Karpas-422 (cell line): ENCODE measurements around the gene CNOT3. TPM values are rescaled to one million over a fixed set of nuclear protein-coding genes. Genes with fewer than 3 reads are reported as not detected.
"Not testable (repeated sequence)": the region's sequence is repeated elsewhere in the genome, so short reads cannot be mapped to it uniquely, and the experiment has no call there.

ENCODE experiments used
- DNase-seq: peaks from one replicate; pipeline ENCODE4 v3.0.0-alpha.2; 2015
- H2AFZ ChIP-seq: fragments of 200-600 bp; sonication (generic); 2 replicates; pipeline ENCODE4 v1.6.1; 2014; ENCODE audit warnings: antibody characterized with exemption, low read length, mixed read lengths
- H3K27ac ChIP-seq: fragments of 200-600 bp; sonication (generic); 2 replicates; pipeline ENCODE4 v1.5.1; 2014; ENCODE audit warnings: mild to moderate bottlenecking, low read length, moderate library complexity
- H3K27me3 ChIP-seq: fragments of 200-600 bp; sonication (generic); 2 replicates; pipeline ENCODE4 v1.6.1; 2014; ENCODE audit warnings: low read length, mixed read lengths
- H3K36me3 ChIP-seq: fragments of 200-600 bp; sonication (generic); 2 replicates; pipeline ENCODE4 v1.6.1; 2014; ENCODE audit warnings: low read length, mixed read lengths; ENCODE audit not compliant: insufficient read depth
- H3K4me1 ChIP-seq: fragments of 200-600 bp; sonication (generic); 2 replicates; pipeline ENCODE4 v1.6.1; 2014; ENCODE audit warnings: mild to moderate bottlenecking, low read length, mixed read lengths
- H3K4me2 ChIP-seq: fragments of 200-600 bp; sonication (generic); 2 replicates; pipeline ENCODE4 v1.6.1; 2014; ENCODE audit warnings: low read length, low read depth, mild to moderate bottlenecking; ENCODE audit not compliant: poor library complexity, severe bottlenecking
- H3K4me3 ChIP-seq: fragments of 200-600 bp; sonication (generic); 2 replicates; pipeline ENCODE4 v1.5.1; 2014; ENCODE audit warnings: mild to moderate bottlenecking, antibody characterized with exemption, low read length, mixed read lengths
- H3K79me2 ChIP-seq: fragments of 200-600 bp; sonication (generic); 2 replicates; pipeline ENCODE4 v1.6.1; 2014; ENCODE audit warnings: mild to moderate bottlenecking, low read length, mixed read lengths
- H3K9ac ChIP-seq: fragments of 200-600 bp; sonication (generic); 2 replicates; pipeline ENCODE4 v1.6.0; 2014; ENCODE audit warnings: low read length
- H3K9me2 ChIP-seq: fragments of 200-600 bp; sonication (generic), shearing (Covaris generic); replicated peaks from 2 replicates; pipeline ENCODE4 v1.6.0; 2014; ENCODE audit warnings: mild to moderate bottlenecking, low read length, moderate library complexity; ENCODE audit not compliant: insufficient read depth
- H3K9me3 ChIP-seq: fragments of 300-700, 200-600 bp; sonication (generic); 2 replicates; pipeline ENCODE4 v1.6.1; 2014; ENCODE audit warnings: low read length, mixed read lengths
- H4K20me1 ChIP-seq: fragments of 200-600 bp; sonication (generic); 2 replicates; pipeline ENCODE4 v1.6.1; 2014; ENCODE audit warnings: mild to moderate bottlenecking, antibody characterized with exemption, low read length, low read depth; ENCODE audit not compliant: insufficient read depth
- total RNA-seq: library from RNA; depleted of rRNA; stranded (reverse); fragments of >200 nt; shearing (Covaris generic); gene quantifications from 2 replicates; pipeline ENCODE4 v1.2.3, GENCODE V29; 2014; ENCODE audit warnings: low replicate concordance

CNOT3 gene
- total RNA-seq, 1 experiment from 2014 or later, result 31.2 TPM

- Histone ChIP-seq H3K79me2 (peaks cover 13% of the 10 kb centered on the region), H3K9ac (no peak overlapping the region), H4K20me1 (peaks cover 14% of the 10 kb centered on the region), H3K4me3 (no peak overlapping the region), H3K36me3 (no peaks in the 10 kb centered on the region), H3K9me3 (no peaks in the 10 kb centered on the region), H3K4me2 (no peak overlapping the region), H2AFZ (no peak overlapping the region), H3K27ac (no peak overlapping the region), H3K9me2 (no peaks in the 10 kb centered on the region), H3K4me1 (peaks cover 23% of the 10 kb centered on the region), H3K27me3 (no peaks in the 10 kb centered on the region)
- no peak for DNase-seq
Observed at GRCh38 chr19:54165222-54165621, 27.7 kb downstream of the CNOT3 start.

- peak; percentile 98 for DNase-seq
- H3K4me2 ChIP-seq, result peak overlapping the region; percentile 39
- no peaks in the 10 kb centered on the region for H3K9me3 ChIP-seq
- no peaks in the 10 kb centered on the region for H3K79me2 ChIP-seq
- H4K20me1 ChIP-seq, result peaks cover 12% of the 10 kb centered on the region
- H3K27me3 ChIP-seq, result no peaks in the 10 kb centered on the region
- no peaks in the 10 kb centered on the region for H3K36me3 ChIP-seq
- H3K27ac ChIP-seq, result no peak overlapping the region
- no peak overlapping the region for H3K4me3 ChIP-seq
- H3K9me2 ChIP-seq, result no peaks in the 10 kb centered on the region
- H3K4me1 ChIP-seq, result peaks cover 8% of the 10 kb centered on the region
- peak overlapping the region; percentile 45 for H3K9ac ChIP-seq
- H2AFZ ChIP-seq, result no peak overlapping the region
Observed at GRCh38 chr19:54168174-54168917, 30.8 kb downstream of the CNOT3 start.

- DNase-seq, result no peak
- Histone ChIP-seq H3K27ac (no peak overlapping the region), H3K27me3 (no peaks in the 10 kb centered on the region)
Observed at GRCh38 chr19:54169149-54169740, 31.7 kb downstream of the CNOT3 start.

GRCh38 chr19:54171736-54172431 is 34.3 kb downstream of the CNOT3 start:
- H3K9me2 ChIP-seq, H3K9ac ChIP-seq, DNase-seq, H3K79me2 ChIP-seq, H2AFZ ChIP-seq, H3K4me2 ChIP-seq, H3K27ac ChIP-seq, H3K36me3 ChIP-seq, H3K27me3 ChIP-seq, H3K9me3 ChIP-seq, H3K4me3 ChIP-seq: not testable (repeated sequence)
- peaks cover 18% of the 10 kb centered on the region for H4K20me1 ChIP-seq
- peaks cover 13% of the 10 kb centered on the region for H3K4me1 ChIP-seq

More at GRCh38 chr19:54169149-54169740, 31.7 kb downstream of the CNOT3 start:
- H3K79me2 ChIP-seq, result no peaks in the 10 kb centered on the region
- H2AFZ ChIP-seq, result no peak overlapping the region
- no peak overlapping the region for H3K4me3 ChIP-seq
- no peak overlapping the region for H3K9ac ChIP-seq
- H3K9me3 ChIP-seq, result no peaks in the 10 kb centered on the region
- H3K4me2 ChIP-seq, result no peak overlapping the region
- H3K36me3 ChIP-seq, result no peaks in the 10 kb centered on the region
- peaks cover 13% of the 10 kb centered on the region for H3K4me1 ChIP-seq
- H3K9me2 ChIP-seq, result no peaks in the 10 kb centered on the region
- peaks cover 21% of the 10 kb centered on the region for H4K20me1 ChIP-seq

GRCh38 chr19:54172471-54173358 is 35.2 kb downstream of the CNOT3 start, which contains the start of gene TMC4:
TSS of gene TMC4 (minus strand) at chr19:54173160. CDS start at chr19:54173117, 43 bp downstream.
- Histone ChIP-seq H3K27me3 (no peaks in the 10 kb centered on the region), H4K20me1 (peaks cover 18% of the 10 kb centered on the region), H3K9ac (no peak within 1 kb of the TSS), H3K4me1 (peaks cover 13% of the 10 kb centered on the region), H3K36me3 (peaks cover 7% of the 10 kb centered on the region), H3K9me3 (no peaks in the 10 kb centered on the region), H3K27ac (no peak within 1 kb of the TSS), H3K4me3 (no peak within 1 kb of the TSS), H3K79me2 (no peaks in the 10 kb centered on the region), H2AFZ (no peak within 1 kb of the TSS), H3K4me2 (no peak within 1 kb of the TSS), H3K9me2 (no peaks in the 10 kb centered on the region)
- DNase-seq, result peak; percentile 77

GRCh38 chr19:54173359-54173699 is 35.8 kb downstream of the CNOT3 start:
- Histone ChIP-seq H3K4me1 (peaks cover 12% of the 10 kb centered on the region), H3K36me3 (peaks cover 11% of the 10 kb centered on the region), H3K4me2 (no peak overlapping the region), H3K79me2 (no peaks in the 10 kb centered on the region), H3K27ac (no peak overlapping the region), H3K27me3 (no peaks in the 10 kb centered on the region), H3K9me3 (no peaks in the 10 kb centered on the region), H3K4me3 (no peak overlapping the region), H3K9ac (no peak overlapping the region), H3K9me2 (no peaks in the 10 kb centered on the region), H4K20me1 (peaks cover 18% of the 10 kb centered on the region), H2AFZ (no peak overlapping the region)
- DNase-seq, result no peak

- no peak overlapping the region for H3K4me2 ChIP-seq
- DNase-seq, result no peak
Observed at GRCh38 chr19:54173951-54174834, 36.6 kb downstream of the CNOT3 start.

More at GRCh38 chr19:54173951-54174834, 36.6 kb downstream of the CNOT3 start:
- H4K20me1 ChIP-seq, result peaks cover 24% of the 10 kb centered on the region
- H3K27me3 ChIP-seq, result no peaks in the 10 kb centered on the region
- no peak overlapping the region for H3K9ac ChIP-seq
- no peaks in the 10 kb centered on the region for H3K9me3 ChIP-seq
- H3K9me2 ChIP-seq, result no peaks in the 10 kb centered on the region
- H3K79me2 ChIP-seq, result no peaks in the 10 kb centered on the region
- no peak overlapping the region for H3K27ac ChIP-seq
- no peak overlapping the region for H2AFZ ChIP-seq
- H3K4me3 ChIP-seq, result no peak overlapping the region
- peaks cover 15% of the 10 kb centered on the region for H3K4me1 ChIP-seq
- H3K36me3 ChIP-seq, result peaks cover 17% of the 10 kb centered on the region
